Fibroblast of lung (primary cell): Measurements from ENCODE around the gene SUGCT. TPM values are rescaled to one million over a fixed set of nuclear protein-coding genes. Genes with fewer than 3 reads are reported as not detected.

ENCODE experiments used
- DNase-seq, 2 donors: peaks; one replicate each; pipeline versions ENCODE4 v3.0.0 to v3.0.0-alpha.2; 2010; ENCODE audit warnings: low read depth in 2 of 2
- H2AFZ ChIP-seq: 2 replicates; pipeline ENCODE4 v1.5.1; 2012; ENCODE audit warnings: low read length, control low read depth, inconsistent platforms
- H3K27ac ChIP-seq: 2 replicates; pipeline ENCODE4 v1.5.1; 2011; ENCODE audit warnings: low read length, control low read depth; ENCODE audit not compliant: insufficient read depth
- H3K27me3 ChIP-seq: 2 replicates; pipeline ENCODE4 v1.5.1; 2011; ENCODE audit warnings: mild to moderate bottlenecking, low read length; ENCODE audit not compliant: control insufficient read depth, insufficient read depth
- H3K36me3 ChIP-seq: 2 replicates; pipeline ENCODE4 v1.5.1; 2011; ENCODE audit warnings: low read length; ENCODE audit not compliant: control insufficient read depth, insufficient read depth
- H3K4me1 ChIP-seq: 2 replicates; pipeline ENCODE4 v1.5.1; 2011; ENCODE audit warnings: low read length; ENCODE audit not compliant: control insufficient read depth, insufficient read depth; ENCODE audit errors: extremely low read depth
- H3K4me2 ChIP-seq: 2 replicates; pipeline ENCODE4 v1.5.1; 2011; ENCODE audit warnings: low read length, control low read depth; ENCODE audit not compliant: insufficient read depth; ENCODE audit errors: extremely low read depth
- H3K4me3 ChIP-seq, 4 experiments: fragments of 200-600 bp in 1 of 4; sonication (generic) in 1 of 4; replicated peaks in 1 of 4; 2 replicates each; pipeline ENCODE4 v1.5.1; 2011 to 2016; ENCODE audit warnings: low read length in 4 of 4, low read depth in 3 of 4, mild to moderate bottlenecking in 3 of 4, control low read depth in 2 of 4, inconsistent platforms in 1 of 4, mixed read lengths in 1 of 4; ENCODE audit not compliant: insufficient read depth in 1 of 4; ENCODE audit errors: control extremely low read depth in 1 of 4
- H3K79me2 ChIP-seq: 2 replicates; pipeline ENCODE4 v1.5.1; 2012; ENCODE audit warnings: mild to moderate bottlenecking, low read length, inconsistent platforms; ENCODE audit not compliant: control insufficient read depth, insufficient read depth
- H3K9ac ChIP-seq: 2 replicates; pipeline ENCODE4 v1.5.1; 2011; ENCODE audit warnings: mild to moderate bottlenecking, low read length, control low read depth; ENCODE audit not compliant: insufficient read depth
- H3K9me3 ChIP-seq: 2 replicates; pipeline ENCODE4 v1.5.1; 2012; ENCODE audit warnings: low read depth, low read length; ENCODE audit not compliant: control insufficient read depth, insufficient read depth
- H4K20me1 ChIP-seq: 2 replicates; pipeline ENCODE4 v1.5.1; 2011; ENCODE audit warnings: low read length; ENCODE audit not compliant: control insufficient read depth, insufficient read depth; ENCODE audit errors: extremely low read depth
- CTCF ChIP-seq, 2 donors: IDR thresholded peaks in 1 of 2; conservative IDR thresholded peaks in 1 of 2; 1 replicate in 1 of 2; 2 replicates in 1 of 2; pipeline ENCODE4 v1.5.1; 2011 to 2012; ENCODE audit warnings: low read length in 2 of 2, control low read depth in 1 of 2, inconsistent platforms in 1 of 2, low read depth in 1 of 2, mild to moderate bottlenecking in 1 of 2
- EZH2 ChIP-seq: IDR thresholded peaks from 2 replicates; pipeline ENCODE4 v1.5.1; 2012; ENCODE audit warnings: low read length, control low read depth, mild to moderate bottlenecking; ENCODE audit errors: missing control alignments
- polyA plus RNA-seq, 2 donors: library from polyadenylated mRNA; depleted of rRNA in 1 of 2; stranded (reverse) in 1 of 2; unstranded in 1 of 2; fragments of >200 nt; gene quantifications; 2 replicates each; pipeline ENCODE4 v1.2.1, GENCODE V29; 2011 to 2012; ENCODE audit warnings: missing spikeins in 1 of 2
- total RNA-seq: library from RNA; depleted of rRNA; stranded (reverse); fragments of >200 nt; gene quantifications from 2 replicates; pipeline ENCODE4 v1.2.1, GENCODE V29; 2014

SUGCT gene
- total and polyA plus RNA-seq, 2 donors (not counting 1 experiment from before 2014, with no cell fraction given) = 8.4 to 16.5 TPM

- Histone ChIP-seq H3K79me2 (no peaks in the 10 kb centered on the region), H3K9ac (no peak overlapping the region), H4K20me1 (no peaks in the 10 kb centered on the region), H3K27me3 (no peaks in the 10 kb centered on the region), H3K9me3 (no peaks in the 10 kb centered on the region), H2AFZ (no peak overlapping the region), H3K27ac (no peak overlapping the region), H3K36me3 (no peaks in the 10 kb centered on the region), H3K4me1 (no peaks in the 10 kb centered on the region), H3K4me2 (no peak overlapping the region), H3K4me3 (no peak overlapping the region)
- no peak for DNase-seq
- TF ChIP-seq CTCF (conservative IDR thresholded peaks at IDR 0.05 in 1 of 2, IDR thresholded peaks at IDR 0.05 in 1 of 2; ENCODE audit: low read depth in 1 of 2, low read length in 2 of 2) = no peak
- no peak for TF ChIP-seq EZH2
Measured at GRCh38 chr7:40711706-40712105, 576.9 kb downstream of the SUGCT start.

- Histone ChIP-seq H3K36me3 (no peaks in the 10 kb centered on the region), H3K4me3 (no peak overlapping the region), H3K9me3 (no peaks in the 10 kb centered on the region), H3K4me1 (no peaks in the 10 kb centered on the region), H3K27me3 (no peaks in the 10 kb centered on the region), H3K9ac (no peak overlapping the region), H4K20me1 (no peaks in the 10 kb centered on the region), H3K4me2 (no peak overlapping the region), H3K27ac (no peak overlapping the region), H2AFZ (no peak overlapping the region), H3K79me2 (no peaks in the 10 kb centered on the region)
- no peak for TF ChIP-seq CTCF (conservative IDR thresholded peaks at IDR 0.05 in 1 of 2, IDR thresholded peaks at IDR 0.05 in 1 of 2; ENCODE audit: low read depth in 1 of 2, low read length in 2 of 2)
- no peak for TF ChIP-seq EZH2
- peak in 1 of 2 donors; percentile 36 for DNase-seq
Measured at GRCh38 chr7:40714363-40715052, 579.7 kb downstream of the SUGCT start.

GRCh38 chr7:40715053-40715430 is 580.2 kb downstream of the SUGCT start:
- Histone ChIP-seq H3K9me3 (no peaks in the 10 kb centered on the region), H3K27me3 (no peaks in the 10 kb centered on the region), H3K4me1 (no peaks in the 10 kb centered on the region), H3K9ac (no peak overlapping the region), H3K27ac (no peak overlapping the region), H3K4me2 (no peak overlapping the region), H4K20me1 (no peaks in the 10 kb centered on the region), H3K36me3 (no peaks in the 10 kb centered on the region), H3K79me2 (no peaks in the 10 kb centered on the region), H3K4me3 (no peak overlapping the region), H2AFZ (no peak overlapping the region)
- TF ChIP-seq CTCF (conservative IDR thresholded peaks at IDR 0.05 in 1 of 2, IDR thresholded peaks at IDR 0.05 in 1 of 2; ENCODE audit: low read depth in 1 of 2, low read length in 2 of 2) (no peak), EZH2 (no peak)
- peak in 1 of 2 donors; percentile 60 for DNase-seq
